SK-N-SH (cell line): ENCODE measurements around the gene SLAMF6.

Experiments
- CTCF ChIP-seq: fragments of 200-600 bp; sonication (generic); IDR thresholded peaks from 2 replicates; pipeline ENCODE4 v1.6.1; 2017; ENCODE audit warnings: antibody characterized with exemption, mild to moderate bottlenecking, moderate library complexity
- FOXM1 ChIP-seq: IDR thresholded peaks from 2 replicates; pipeline ENCODE4 v1.4.0; 2012; ENCODE audit warnings: low read depth, mild to moderate bottlenecking
- YY1 ChIP-seq: IDR thresholded peaks from 2 replicates; pipeline ENCODE4 v1.4.0; 2012; ENCODE audit warnings: low read depth, mild to moderate bottlenecking
- TF ChIP-seq, protein P1 (sequence below): fragments of 150-350 bp; IDR thresholded peaks from 2 replicates; pipeline ENCODE4 v1.6.1; 2017; ENCODE audit warnings: antibody characterized with exemption, low read length, low read depth, borderline replicate concordance

- TF ChIP-seq YY1 (no peak), CTCF (no peak), FOXM1 (no peak)
- TF ChIP-seq, protein P1, sequence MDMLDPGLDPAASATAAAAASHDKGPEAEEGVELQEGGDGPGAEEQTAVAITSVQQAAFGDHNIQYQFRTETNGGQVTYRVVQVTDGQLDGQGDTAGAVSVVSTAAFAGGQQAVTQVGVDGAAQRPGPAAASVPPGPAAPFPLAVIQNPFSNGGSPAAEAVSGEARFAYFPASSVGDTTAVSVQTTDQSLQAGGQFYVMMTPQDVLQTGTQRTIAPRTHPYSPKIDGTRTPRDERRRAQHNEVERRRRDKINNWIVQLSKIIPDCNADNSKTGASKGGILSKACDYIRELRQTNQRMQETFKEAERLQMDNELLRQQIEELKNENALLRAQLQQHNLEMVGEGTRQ: no peak
Measured at GRCh38 chr1:160565564-160565963, 42.5 kb upstream of the SLAMF6 start.
